GM12878 (cell line): ENCODE results near the gene DIAPH3. TPM values are rescaled to one million over a fixed set of nuclear protein-coding genes. Genes with fewer than 3 reads are reported as not detected.

Source experiments
- ATAC-seq: fragments of 200-7000 bp; cut with Tn5 transposase; 3 replicates; pipeline ENCODE4 v1.9.1; 2020; ENCODE audit warnings: mild to moderate bottlenecking, moderate library complexity
- BruUV-seq: library from RNA; stranded (reverse); fragments of 400-500 nt; replicated peaks from 2 replicates; lab custom pipeline; 2021; lab: Mats Ljungman, UMichigan
- CTCF ChIA-PET: fragments of 300-600 bp; sonication (Branson Sonifier 250); formaldehyde crosslinking; extraction: SDS; loops from one replicate; lab custom pipeline; 2021; ENCODE audit warnings: inconsistent platforms; lab: Yijun Ruan, JAX
- POLR2A ChIA-PET: fragments of 350-600 bp; formaldehyde crosslinking; extraction: SDS; loops from one replicate; lab custom pipeline; 2021; ENCODE audit warnings: inconsistent platforms; lab: Charles Lee
- RAD21 ChIA-PET: fragments of 300-600 bp; sonication (Branson Sonifier 250); formaldehyde crosslinking; loops from one replicate; lab custom pipeline; 2023; ENCODE audit warnings: antibody characterized with exemption; ENCODE audit not compliant: unreplicated experiment; lab: Charles Lee
- SMC1A ChIA-PET: fragments of 300-600 bp; sonication (Branson Sonifier 250); formaldehyde crosslinking; loops from one replicate; lab custom pipeline; 2023; ENCODE audit not compliant: unreplicated experiment, uncharacterized antibody; lab: Charles Lee
- DNase-seq: peaks from one replicate; pipeline ENCODE4 v3.0.0-alpha.2; 2011; ENCODE audit warnings: low read depth, low spot score
- FAIRE-seq: peaks from 3 replicates; lab custom pipeline; 2011; peaks lifted over from hg19 to GRCh38; lab: Jason Lieb, UNC
- H2AFZ ChIP-seq: 2 replicates; pipeline ENCODE4 v1.6.0; 2011; ENCODE audit warnings: low read depth, low read length, control low read depth; ENCODE audit not compliant: control insufficient read depth
- H3K27ac ChIP-seq: 2 replicates; pipeline ENCODE4 v1.5.1; 2011; ENCODE audit warnings: control low read depth; ENCODE audit not compliant: control insufficient read depth, insufficient read depth
- H3K27me3 ChIP-seq, 2 experiments: replicated peaks in 1 of 2; 2 replicates each; pipeline versions ENCODE4 v1.6.0 to v1.6.1; 2011; ENCODE audit warnings: low read length in 1 of 2; ENCODE audit not compliant: control insufficient read depth in 2 of 2, insufficient read depth in 2 of 2
- H3K36me3 ChIP-seq, 2 experiments: 2 replicates each; pipeline ENCODE4 v1.5.1; 2011; ENCODE audit warnings: low read length in 1 of 2; ENCODE audit not compliant: control insufficient read depth in 2 of 2, insufficient read depth in 2 of 2
- H3K4me1 ChIP-seq: 2 replicates; pipeline ENCODE4 v1.6.1; 2011; ENCODE audit warnings: mild to moderate bottlenecking, low read length, moderate library complexity, mixed read lengths; ENCODE audit not compliant: control insufficient read depth, insufficient read depth
- H3K4me2 ChIP-seq: 2 replicates; pipeline ENCODE4 v1.6.0; 2011; ENCODE audit warnings: control low read depth; ENCODE audit not compliant: control insufficient read depth, insufficient read depth
- H3K4me3 ChIP-seq: fragments of 200-600 bp; sonication (generic); 2 replicates; pipeline ENCODE4 v1.5.1; 2016
- H3K79me2 ChIP-seq: 2 replicates; pipeline ENCODE4 v1.6.0; 2011; ENCODE audit warnings: low read length; ENCODE audit not compliant: control insufficient read depth, insufficient read depth
- H3K9ac ChIP-seq: 2 replicates; pipeline ENCODE4 v1.8.0; 2011; ENCODE audit warnings: low read length, control low read depth, mixed read lengths; ENCODE audit not compliant: control insufficient read depth, insufficient read depth
- H3K9me3 ChIP-seq: replicated peaks from 3 replicates; pipeline ENCODE4 v1.5.1; 2011; ENCODE audit warnings: mild to moderate bottlenecking, low read length; ENCODE audit not compliant: control insufficient read depth, insufficient read depth
- H4K20me1 ChIP-seq: 2 replicates; pipeline ENCODE4 v1.6.0; 2011; ENCODE audit not compliant: control insufficient read depth, insufficient read depth
- BACH1 ChIP-seq: fragments of 450-650 bp; IDR thresholded peaks from 2 replicates; pipeline ENCODE4 v1.6.1; 2017; ENCODE audit warnings: mild to moderate bottlenecking, borderline replicate concordance
- CREM ChIP-seq: IDR thresholded peaks from 2 replicates; pipeline ENCODE4 v1.6.1; 2014; ENCODE audit warnings: antibody characterized with exemption, low read depth
- HDGF ChIP-seq: fragments of 450-650 bp; IDR thresholded peaks from 2 replicates; pipeline ENCODE4 v1.6.1; 2016; ENCODE audit warnings: antibody characterized with exemption
- JUNB ChIP-seq: IDR thresholded peaks from 2 replicates; pipeline ENCODE4 v1.6.1; 2016; ENCODE audit warnings: antibody characterized with exemption, mild to moderate bottlenecking
- KDM1A ChIP-seq: fragments of 200-600 bp; sonication (generic); IDR thresholded peaks from 2 replicates; pipeline ENCODE4 v1.6.1; 2016; ENCODE audit warnings: borderline replicate concordance
- NFXL1 ChIP-seq: fragments of 450-650 bp; IDR thresholded peaks from 2 replicates; pipeline ENCODE4 v1.6.1; 2017; ENCODE audit warnings: antibody characterized with exemption, mild to moderate bottlenecking, borderline replicate concordance
- NFYB ChIP-seq: IDR thresholded peaks from 2 replicates; pipeline ENCODE4 v1.6.1; 2011; ENCODE audit warnings: low read depth, mild to moderate bottlenecking, low read length, improper control_type of control experiment, moderate library complexity; ENCODE audit not compliant: insufficient read depth
- NR2C1 ChIP-seq: fragments of 450-650 bp; IDR thresholded peaks from 2 replicates; pipeline ENCODE4 v1.6.1; 2017; ENCODE audit warnings: antibody characterized with exemption, mild to moderate bottlenecking, moderate library complexity
- SP1 ChIP-seq: IDR thresholded peaks from one replicate; pipeline ENCODE4 v1.6.1; 2011; ENCODE audit warnings: low read depth, low read length
- SREBF2 ChIP-seq: IDR thresholded peaks from 2 replicates; pipeline ENCODE4 v1.6.1; 2012; ENCODE audit warnings: mild to moderate bottlenecking, low read length
- SRF ChIP-seq, 2 experiments: IDR thresholded peaks; 2 replicates each; pipeline ENCODE4 v1.6.1; 2011; ENCODE audit warnings: low read depth in 2 of 2, low read length in 2 of 2, mild to moderate bottlenecking in 1 of 2, moderate library complexity in 1 of 2
- ZBED1 ChIP-seq: IDR thresholded peaks from 2 replicates; pipeline ENCODE4 v1.6.1; 2016; ENCODE audit warnings: borderline replicate concordance
- ZNF274 ChIP-seq: IDR thresholded peaks from one replicate; pipeline ENCODE4 v1.8.0; 2011; ENCODE audit not compliant: insufficient read length, insufficient read depth
- WGBS: methylation state at CpG from one replicate; pipeline ENCODE4 v1.1.6; 2016; ENCODE audit warnings: low lambda C conversion rate; ENCODE audit not compliant: insufficient replicate concordance, insufficient coverage; ENCODE audit errors: missing lambda C conversion rate; 5-methylcytosine and 5-hydroxymethylcytosine counted together
- in situ Hi-C: fragments of 300-500 bp; cut with MboI; formaldehyde crosslinking; loops from 9 replicates; pipeline ENCODE4 v1.14.3; 2018; ENCODE audit warnings: mixed read lengths
- intact Hi-C: fragments of 100-400 bp; cut with micrococcal nuclease; formaldehyde crosslinking; loops from one replicate; pipeline ENCODE4 v1.14.2; 2022; ENCODE audit not compliant: unreplicated experiment
- polyA plus RNA-seq, 11 experiments: library from polyadenylated mRNA; depleted of rRNA in 4 of 11; unstranded in 6 of 11; stranded (reverse) in 5 of 11; fragments of >200 nt; fragmentation: Nextera tagmentation in 4 of 11; fragmentation: Illumina TruSeq in 1 of 11; extraction: Ambion mirVana in 4 of 11; extraction: Trizol in 1 of 11; gene quantifications; 1 replicate in 1 of 11; 2 replicates in 10 of 11; pipeline versions ENCODE4 v1.2.1 to v1.2.3, GENCODE V29; 2011 to 2016; ENCODE audit warnings: inconsistent platforms in 2 of 11, missing spikeins in 2 of 11, low read depth in 1 of 11
- total RNA-seq, 4 experiments: library from RNA; depleted of rRNA in 3 of 4; stranded (reverse); fragments of >200 nt in 3 of 4; fragmentation: Illumina TruSeq in 1 of 4; extraction: Trizol in 1 of 4; gene quantifications; 2 replicates each; pipeline versions ENCODE4 v1.2.1 to v1.2.3, GENCODE V29; 2013 to 2021
- TF ChIP-seq, protein P1 (sequence below): fragments of 450-650 bp; IDR thresholded peaks from 2 replicates; pipeline ENCODE4 v1.6.1; 2017; ENCODE audit warnings: mild to moderate bottlenecking, moderate library complexity
- TF ChIP-seq, protein P2 (sequence below): fragments of 450-650 bp; IDR thresholded peaks from 2 replicates; pipeline ENCODE4 v1.6.1; 2014; ENCODE audit warnings: mild to moderate bottlenecking
- TF ChIP-seq, protein P3 (sequence below): IDR thresholded peaks from 2 replicates; pipeline ENCODE4 v1.6.1; 2011; ENCODE audit warnings: borderline replicate concordance, low read depth, mild to moderate bottlenecking, moderate library complexity, low read length; ENCODE audit not compliant: insufficient read depth, poor library complexity, severe bottlenecking
- TF ChIP-seq, protein P4 (sequence below): IDR thresholded peaks from 2 replicates; pipeline ENCODE4 v1.6.1; 2011; ENCODE audit warnings: mild to moderate bottlenecking, low read depth, low read length, moderate library complexity; ENCODE audit not compliant: insufficient replicate concordance

Gene DIAPH3
- total and polyA plus RNA-seq, 10 of the 15 experiments (the other 5 are each of a cell fraction or from before 2014, with no cell fraction given): 10.1 to 25.2 (median 15.4) TPM

DNA sequence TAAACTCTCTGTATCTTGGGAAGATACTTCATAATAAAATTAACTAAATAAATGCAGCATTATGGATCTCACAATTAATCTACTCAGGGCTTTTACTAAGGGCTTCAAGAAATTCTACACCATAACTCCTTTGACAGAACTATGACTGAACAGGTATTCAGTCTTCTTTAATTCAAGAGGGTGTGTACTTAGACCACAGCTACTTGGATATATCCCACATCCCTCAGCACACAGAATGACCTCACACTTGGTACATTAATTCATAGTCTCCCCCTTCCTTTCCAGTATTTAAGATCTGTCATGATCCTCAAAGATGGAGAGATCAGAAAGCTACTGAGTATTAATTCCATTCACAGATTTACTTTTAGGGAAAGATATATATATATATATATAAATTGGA, 11.6 kb downstream of the DIAPH3 start (continued):
- TF ChIP-seq NFXL1 (no peak), ZNF274 (no peak), SREBF2 (no peak), SRF (IDR thresholded peaks at IDR 0.05; ENCODE audit: low read depth in 2 of 2, low read length in 2 of 2) (no peak), KDM1A (no peak), SP1 (no peak), NFYB (no peak), BACH1 (no peak)
- TF ChIP-seq, protein P1, sequence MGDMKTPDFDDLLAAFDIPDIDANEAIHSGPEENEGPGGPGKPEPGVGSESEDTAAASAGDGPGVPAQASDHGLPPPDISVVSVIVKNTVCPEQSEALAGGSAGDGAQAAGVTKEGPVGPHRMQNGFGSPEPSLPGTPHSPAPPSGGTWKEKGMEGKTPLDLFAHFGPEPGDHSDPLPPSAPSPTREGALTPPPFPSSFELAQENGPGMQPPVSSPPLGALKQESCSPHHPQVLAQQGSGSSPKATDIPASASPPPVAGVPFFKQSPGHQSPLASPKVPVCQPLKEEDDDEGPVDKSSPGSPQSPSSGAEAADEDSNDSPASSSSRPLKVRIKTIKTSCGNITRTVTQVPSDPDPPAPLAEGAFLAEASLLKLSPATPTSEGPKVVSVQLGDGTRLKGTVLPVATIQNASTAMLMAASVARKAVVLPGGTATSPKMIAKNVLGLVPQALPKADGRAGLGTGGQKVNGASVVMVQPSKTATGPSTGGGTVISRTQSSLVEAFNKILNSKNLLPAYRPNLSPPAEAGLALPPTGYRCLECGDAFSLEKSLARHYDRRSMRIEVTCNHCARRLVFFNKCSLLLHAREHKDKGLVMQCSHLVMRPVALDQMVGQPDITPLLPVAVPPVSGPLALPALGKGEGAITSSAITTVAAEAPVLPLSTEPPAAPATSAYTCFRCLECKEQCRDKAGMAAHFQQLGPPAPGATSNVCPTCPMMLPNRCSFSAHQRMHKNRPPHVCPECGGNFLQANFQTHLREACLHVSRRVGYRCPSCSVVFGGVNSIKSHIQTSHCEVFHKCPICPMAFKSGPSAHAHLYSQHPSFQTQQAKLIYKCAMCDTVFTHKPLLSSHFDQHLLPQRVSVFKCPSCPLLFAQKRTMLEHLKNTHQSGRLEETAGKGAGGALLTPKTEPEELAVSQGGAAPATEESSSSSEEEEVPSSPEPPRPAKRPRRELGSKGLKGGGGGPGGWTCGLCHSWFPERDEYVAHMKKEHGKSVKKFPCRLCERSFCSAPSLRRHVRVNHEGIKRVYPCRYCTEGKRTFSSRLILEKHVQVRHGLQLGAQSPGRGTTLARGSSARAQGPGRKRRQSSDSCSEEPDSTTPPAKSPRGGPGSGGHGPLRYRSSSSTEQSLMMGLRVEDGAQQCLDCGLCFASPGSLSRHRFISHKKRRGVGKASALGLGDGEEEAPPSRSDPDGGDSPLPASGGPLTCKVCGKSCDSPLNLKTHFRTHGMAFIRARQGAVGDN: no peak
- TF ChIP-seq, all 136 proteins: peak for 0

DNA sequence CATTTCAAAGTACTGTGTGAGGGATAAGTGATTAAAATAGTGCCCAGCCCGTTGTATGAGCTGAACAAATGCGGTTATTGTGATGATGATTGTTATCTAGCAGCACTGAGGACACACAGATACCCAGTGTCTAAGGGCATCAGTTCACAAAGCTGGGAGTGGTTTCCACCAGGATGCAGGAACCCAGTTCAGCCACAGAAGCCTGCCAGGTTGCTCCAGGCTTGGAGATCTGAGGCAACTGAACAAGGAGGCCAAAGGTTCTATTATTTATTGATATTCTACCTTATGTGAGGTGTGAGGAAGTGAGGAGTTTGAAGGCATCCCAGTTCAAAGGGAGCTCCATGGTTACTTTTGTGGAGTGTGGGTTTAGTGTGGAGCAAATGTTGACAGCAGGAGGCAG, 13.2 kb downstream of the DIAPH3 start:
- in situ Hi-C loops: no loop called here
- ChIA-PET CTCF (interaction anchor here (1.0 to 1.8 kb wide), 2 partner anchors 11 to 14 kb away, joined by 3 to 6 read pairs; no protein-coding TSS in a partner anchor), SMC1A (interaction anchor here (1.7 kb wide), 1 partner anchor 12 kb away, joined by 4 read pairs; no protein-coding TSS in a partner anchor), RAD21 (no interaction called here), POLR2A (interaction anchor here (0.5 to 1.2 kb wide), 2 partner anchors 11 to 89 kb away, joined by 3 read pairs; no protein-coding TSS in a partner anchor)
- Histone ChIP-seq H3K9ac (no peak overlapping the region), H4K20me1 (no peaks in the 10 kb centered on the region), H2AFZ (no peak overlapping the region), H3K4me1 (no peaks in the 10 kb centered on the region), H3K79me2 (peaks cover 23% of the 10 kb centered on the region), H3K27ac (no peak overlapping the region), H3K4me3 (no peak overlapping the region), H3K36me3 (no peaks in the 10 kb centered on the region), H3K27me3 (no peaks in the 10 kb centered on the region), H3K9me3 (no peaks in the 10 kb centered on the region), H3K4me2 (no peak overlapping the region)
- no peak for DNase-seq
- BruUV-seq: no TSS peak
- intact Hi-C loops: no loop called here
- no peak for ATAC-seq
- 95% methylated on average over 2 of the region's 2 CpGs for WGBS
- FAIRE-seq: no peak
- TF ChIP-seq, protein P2, sequence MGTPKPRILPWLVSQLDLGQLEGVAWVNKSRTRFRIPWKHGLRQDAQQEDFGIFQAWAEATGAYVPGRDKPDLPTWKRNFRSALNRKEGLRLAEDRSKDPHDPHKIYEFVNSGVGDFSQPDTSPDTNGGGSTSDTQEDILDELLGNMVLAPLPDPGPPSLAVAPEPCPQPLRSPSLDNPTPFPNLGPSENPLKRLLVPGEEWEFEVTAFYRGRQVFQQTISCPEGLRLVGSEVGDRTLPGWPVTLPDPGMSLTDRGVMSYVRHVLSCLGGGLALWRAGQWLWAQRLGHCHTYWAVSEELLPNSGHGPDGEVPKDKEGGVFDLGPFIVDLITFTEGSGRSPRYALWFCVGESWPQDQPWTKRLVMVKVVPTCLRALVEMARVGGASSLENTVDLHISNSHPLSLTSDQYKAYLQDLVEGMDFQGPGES: no peak
- TF ChIP-seq, protein P3, sequence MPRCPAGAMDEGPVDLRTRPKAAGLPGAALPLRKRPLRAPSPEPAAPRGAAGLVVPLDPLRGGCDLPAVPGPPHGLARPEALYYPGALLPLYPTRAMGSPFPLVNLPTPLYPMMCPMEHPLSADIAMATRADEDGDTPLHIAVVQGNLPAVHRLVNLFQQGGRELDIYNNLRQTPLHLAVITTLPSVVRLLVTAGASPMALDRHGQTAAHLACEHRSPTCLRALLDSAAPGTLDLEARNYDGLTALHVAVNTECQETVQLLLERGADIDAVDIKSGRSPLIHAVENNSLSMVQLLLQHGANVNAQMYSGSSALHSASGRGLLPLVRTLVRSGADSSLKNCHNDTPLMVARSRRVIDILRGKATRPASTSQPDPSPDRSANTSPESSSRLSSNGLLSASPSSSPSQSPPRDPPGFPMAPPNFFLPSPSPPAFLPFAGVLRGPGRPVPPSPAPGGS: no peak
- TF ChIP-seq ZBED1 (no peak), CREM (no peak), HDGF (no peak), NR2C1 (no peak), JUNB (no peak)
- TF ChIP-seq, protein P4, sequence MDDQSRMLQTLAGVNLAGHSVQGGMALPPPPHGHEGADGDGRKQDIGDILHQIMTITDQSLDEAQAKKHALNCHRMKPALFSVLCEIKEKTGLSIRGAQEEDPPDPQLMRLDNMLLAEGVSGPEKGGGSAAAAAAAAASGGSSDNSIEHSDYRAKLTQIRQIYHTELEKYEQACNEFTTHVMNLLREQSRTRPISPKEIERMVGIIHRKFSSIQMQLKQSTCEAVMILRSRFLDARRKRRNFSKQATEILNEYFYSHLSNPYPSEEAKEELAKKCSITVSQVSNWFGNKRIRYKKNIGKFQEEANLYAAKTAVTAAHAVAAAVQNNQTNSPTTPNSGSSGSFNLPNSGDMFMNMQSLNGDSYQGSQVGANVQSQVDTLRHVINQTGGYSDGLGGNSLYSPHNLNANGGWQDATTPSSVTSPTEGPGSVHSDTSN: no peak
